Effector memory CD4-positive, alpha-beta T cell (primary cell): ENCODE data around the gene DIP2C.

Source experiments
- DNase-seq, 3 donors: peaks; one replicate each; pipeline ENCODE4 v3.0.0-alpha.2; 2020
- H3K27ac ChIP-seq: 2 replicates; pipeline ENCODE4 v1.7.0; 2013; ENCODE audit warnings: mild to moderate bottlenecking, low read length, moderate library complexity; ENCODE audit not compliant: insufficient read depth, poor library complexity, severe bottlenecking
- H3K27me3 ChIP-seq: replicated peaks from 2 replicates; pipeline ENCODE4 v1.7.0; 2013; ENCODE audit warnings: mild to moderate bottlenecking, low read length; ENCODE audit not compliant: insufficient read depth, control insufficient read depth, poor library complexity, severe bottlenecking
- H3K36me3 ChIP-seq: 2 replicates; pipeline ENCODE4 v1.7.0; 2013; ENCODE audit warnings: mild to moderate bottlenecking, low read length, moderate library complexity; ENCODE audit not compliant: control insufficient read depth, insufficient read depth
- H3K4me1 ChIP-seq: 2 replicates; pipeline ENCODE4 v1.7.0; 2013; ENCODE audit warnings: low read length, mild to moderate bottlenecking; ENCODE audit not compliant: control insufficient read depth, insufficient read depth, poor library complexity, severe bottlenecking
- H3K4me3 ChIP-seq: 2 replicates; pipeline ENCODE4 v1.7.0; 2013; ENCODE audit warnings: low read length, low read depth, mild to moderate bottlenecking; ENCODE audit not compliant: insufficient read depth, poor library complexity, severe bottlenecking
- H3K9me3 ChIP-seq: 2 replicates; pipeline ENCODE4 v1.7.0; 2013; ENCODE audit warnings: mild to moderate bottlenecking, low read length, moderate library complexity; ENCODE audit not compliant: control insufficient read depth

The DIP2C gene

DNA sequence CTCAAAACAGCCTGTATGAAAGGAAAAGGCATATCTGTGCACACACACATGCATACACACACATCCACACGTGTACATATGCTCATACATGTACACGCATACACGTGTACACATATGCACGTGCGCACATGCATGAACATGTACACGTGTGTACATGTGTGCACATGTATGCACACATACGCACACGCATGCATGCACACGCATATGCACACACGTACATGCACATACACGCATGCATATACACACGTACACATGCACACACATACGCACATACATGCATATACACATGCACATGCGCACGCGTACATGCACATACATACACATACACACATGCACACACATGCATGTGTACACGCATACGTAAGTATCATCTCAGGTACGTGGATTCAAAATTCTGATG, 19.4 kb downstream of the DIP2C start:
- no peak for DNase-seq

DNA sequence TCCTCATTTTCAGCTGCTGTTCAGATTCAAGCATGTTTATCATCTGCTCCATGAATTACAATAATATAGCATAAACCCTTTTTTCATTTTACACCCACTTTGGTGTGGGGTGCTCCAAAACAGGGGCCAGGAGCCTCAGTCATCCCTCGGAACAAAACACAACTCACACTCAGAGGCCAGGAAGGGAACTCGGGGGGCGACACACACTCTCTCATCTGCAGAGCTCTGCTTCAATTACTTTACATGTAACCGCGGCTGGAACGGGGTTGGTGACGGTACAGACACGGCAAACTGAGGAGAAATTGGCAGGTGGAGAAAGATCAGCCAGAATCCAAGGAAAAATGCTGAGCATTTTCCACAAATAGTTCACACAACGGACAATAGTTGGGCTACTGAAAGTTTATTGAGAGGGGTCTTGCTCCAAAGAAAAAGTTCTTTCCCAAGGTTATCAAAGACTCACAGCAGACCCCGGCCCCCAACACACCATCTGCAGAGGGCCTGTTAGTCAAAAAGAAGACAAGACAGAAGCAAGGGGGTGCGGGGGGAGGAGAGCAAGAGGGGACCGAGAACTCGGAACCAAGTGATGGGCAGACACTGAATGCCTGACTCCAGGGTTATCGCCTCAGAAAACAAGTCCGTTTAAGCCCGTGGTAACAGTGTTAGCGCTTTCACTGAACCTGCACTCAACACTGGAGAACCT, 20.5 kb downstream of the DIP2C start:
- Histone ChIP-seq H3K4me3 (no peak overlapping the region), H3K27ac (no peak overlapping the region), H3K4me1 (no peaks in the 10 kb centered on the region), H3K9me3 (no peaks in the 10 kb centered on the region), H3K36me3 (no peaks in the 10 kb centered on the region), H3K27me3 (no peaks in the 10 kb centered on the region)
- no peak for DNase-seq

More for the DNA sequence above, 19.4 kb downstream of the DIP2C start:
- Histone ChIP-seq H3K27me3 (no peaks in the 10 kb centered on the region), H3K27ac (no peak overlapping the region), H3K36me3 (no peaks in the 10 kb centered on the region), H3K9me3 (no peaks in the 10 kb centered on the region), H3K4me1 (no peaks in the 10 kb centered on the region), H3K4me3 (no peak overlapping the region)

DNA sequence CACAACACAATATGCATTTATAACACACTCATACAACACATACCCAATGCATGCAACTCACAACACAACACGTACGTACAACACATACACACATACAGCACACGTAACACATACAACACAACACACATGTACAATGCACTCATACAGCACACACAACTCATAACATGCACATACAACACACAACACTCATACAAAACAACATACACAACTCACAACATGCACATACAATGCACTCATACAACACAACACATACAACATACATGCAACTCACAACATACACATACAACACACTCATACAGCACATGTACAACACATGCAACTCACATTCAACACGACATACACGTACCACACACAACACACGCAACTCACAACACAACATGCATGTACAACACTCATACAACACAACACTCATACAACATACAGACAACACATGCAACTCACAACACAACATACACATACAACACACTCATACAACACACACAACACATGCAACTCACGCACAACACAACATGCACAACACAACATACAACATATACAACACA, 21.8 kb downstream of the DIP2C start:
- H3K4me3 ChIP-seq = no peak overlapping the region
- H3K27me3 ChIP-seq = no peaks in the 10 kb centered on the region
- DNase-seq = no peak
- no peak overlapping the region for H3K27ac ChIP-seq
- H3K4me1 ChIP-seq = no peaks in the 10 kb centered on the region
- no peaks in the 10 kb centered on the region for H3K9me3 ChIP-seq
- no peaks in the 10 kb centered on the region for H3K36me3 ChIP-seq

DNA sequence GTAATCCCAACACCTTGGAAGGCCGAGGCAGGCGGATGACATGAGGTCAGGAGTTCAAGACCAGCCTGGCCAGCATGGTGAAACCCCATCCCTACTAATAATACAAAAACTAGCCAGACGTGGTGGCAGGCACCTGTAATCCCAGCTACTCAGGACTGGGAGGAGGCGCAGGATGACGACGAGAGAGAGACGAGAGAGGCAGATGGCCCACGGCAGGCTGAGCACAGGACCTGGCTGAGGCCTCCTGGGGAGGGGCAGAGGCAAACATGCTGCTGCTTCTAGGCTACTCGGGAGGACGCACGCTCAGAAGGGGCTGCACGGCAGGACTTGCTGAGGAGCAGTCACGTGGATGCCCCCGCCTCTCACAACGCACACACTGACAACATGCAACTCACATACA, 22.4 kb downstream of the DIP2C start:
- no peaks in the 10 kb centered on the region for H3K9me3 ChIP-seq
- no peaks in the 10 kb centered on the region for H3K27me3 ChIP-seq

DNA sequence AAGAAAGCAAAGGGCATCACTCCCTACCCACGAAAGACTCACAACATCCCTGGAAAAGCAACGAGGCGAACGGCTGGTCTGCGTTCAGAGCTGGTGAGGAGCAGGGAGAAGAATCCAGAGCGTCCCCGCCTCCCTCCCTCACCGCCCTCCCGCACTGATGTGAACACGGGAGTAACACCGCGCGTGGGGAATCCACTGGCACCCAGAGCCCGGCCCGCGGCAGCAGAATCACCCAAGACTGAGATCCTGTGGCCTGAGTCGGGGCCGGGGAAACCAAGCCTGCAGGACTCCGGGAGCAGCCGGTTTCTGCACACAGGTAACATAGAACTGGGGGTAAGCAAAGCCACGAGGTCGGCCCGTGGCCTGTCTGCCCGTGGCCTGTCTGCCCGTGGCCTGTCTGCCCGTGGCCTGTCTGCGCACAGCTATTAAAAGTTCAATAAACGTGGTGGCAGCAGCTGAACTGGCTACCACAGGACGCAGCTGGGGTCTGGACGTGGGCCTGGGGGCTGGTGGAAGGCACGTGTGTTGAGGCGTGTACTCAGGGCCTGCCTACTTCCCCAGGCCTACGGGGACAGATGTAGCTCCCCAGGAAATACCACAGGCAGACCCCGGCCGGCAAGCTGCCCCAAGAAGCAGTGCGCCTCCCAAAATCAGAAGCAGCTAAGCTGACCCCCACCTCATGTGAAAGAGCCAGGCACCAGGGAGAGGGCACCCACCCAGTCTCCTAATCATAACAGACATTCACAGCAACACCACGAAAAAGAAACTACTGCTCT, 23.0 kb downstream of the DIP2C start:
- no peak overlapping the region for H3K27ac ChIP-seq
- no peak overlapping the region for H3K4me3 ChIP-seq

More for the DNA sequence above, 22.4 kb downstream of the DIP2C start:
- Histone ChIP-seq H3K4me1 (no peaks in the 10 kb centered on the region), H3K27ac (no peak overlapping the region), H3K36me3 (no peaks in the 10 kb centered on the region), H3K4me3 (no peak overlapping the region)
- DNase-seq = no peak

DNA sequence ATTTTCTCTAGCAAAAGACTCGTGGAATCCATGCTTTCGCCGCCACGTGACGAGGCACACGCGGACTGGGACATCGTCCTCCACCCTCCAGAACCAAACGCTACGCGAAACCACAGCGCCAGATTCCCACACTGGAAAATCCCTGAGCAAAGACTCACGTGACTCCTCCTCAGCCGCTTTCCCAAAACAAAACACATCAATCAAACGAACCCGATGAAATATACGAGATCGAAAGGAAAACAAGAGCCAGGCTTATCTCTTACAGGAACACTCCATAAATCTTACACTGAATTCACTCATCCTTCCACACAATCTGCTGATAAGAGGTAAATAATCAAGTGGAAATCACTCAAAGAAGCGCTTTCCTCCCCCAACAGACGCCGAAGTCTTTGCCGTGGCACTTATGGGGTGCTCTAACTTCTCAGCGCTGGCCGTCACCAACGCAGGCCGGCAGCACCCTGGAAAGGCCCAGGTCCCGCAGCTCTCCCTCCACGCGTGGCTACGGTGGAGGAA, 23.8 kb downstream of the DIP2C start:
- H3K4me1 ChIP-seq = no peaks in the 10 kb centered on the region

More for the DNA sequence above, 23.0 kb downstream of the DIP2C start:
- no peak for DNase-seq
- Histone ChIP-seq H3K4me1 (no peaks in the 10 kb centered on the region), H3K9me3 (no peaks in the 10 kb centered on the region), H3K36me3 (no peaks in the 10 kb centered on the region), H3K27me3 (no peaks in the 10 kb centered on the region)

DNA sequence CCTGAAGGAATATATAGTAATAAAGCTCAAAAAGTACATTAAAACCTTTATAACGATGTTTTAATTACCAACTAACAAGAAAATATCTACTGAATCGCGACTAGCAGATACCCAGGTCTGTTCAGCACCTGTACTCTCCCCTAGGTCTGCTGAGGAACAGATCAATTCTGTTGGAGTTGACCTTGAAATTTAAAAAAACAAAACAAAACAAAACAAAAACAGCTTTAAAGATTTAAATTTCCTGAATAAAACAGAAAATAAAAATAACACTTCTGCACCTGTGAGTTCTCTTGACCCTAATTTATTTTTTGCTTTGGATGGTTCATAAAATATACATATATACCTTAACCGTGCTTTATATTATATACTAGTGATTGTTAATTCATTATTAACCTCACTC, 24.6 kb downstream of the DIP2C start:
- no peak for DNase-seq
- Histone ChIP-seq H3K27ac (no peak overlapping the region), H3K36me3 (no peaks in the 10 kb centered on the region), H3K4me1 (no peaks in the 10 kb centered on the region), H3K4me3 (no peak overlapping the region), H3K27me3 (no peaks in the 10 kb centered on the region), H3K9me3 (no peaks in the 10 kb centered on the region)

More for the DNA sequence above, 23.8 kb downstream of the DIP2C start:
- no peaks in the 10 kb centered on the region for H3K27me3 ChIP-seq
- no peak overlapping the region for H3K27ac ChIP-seq
- no peaks in the 10 kb centered on the region for H3K36me3 ChIP-seq
- no peaks in the 10 kb centered on the region for H3K9me3 ChIP-seq
- no peak for DNase-seq
- no peak overlapping the region for H3K4me3 ChIP-seq

DNA sequence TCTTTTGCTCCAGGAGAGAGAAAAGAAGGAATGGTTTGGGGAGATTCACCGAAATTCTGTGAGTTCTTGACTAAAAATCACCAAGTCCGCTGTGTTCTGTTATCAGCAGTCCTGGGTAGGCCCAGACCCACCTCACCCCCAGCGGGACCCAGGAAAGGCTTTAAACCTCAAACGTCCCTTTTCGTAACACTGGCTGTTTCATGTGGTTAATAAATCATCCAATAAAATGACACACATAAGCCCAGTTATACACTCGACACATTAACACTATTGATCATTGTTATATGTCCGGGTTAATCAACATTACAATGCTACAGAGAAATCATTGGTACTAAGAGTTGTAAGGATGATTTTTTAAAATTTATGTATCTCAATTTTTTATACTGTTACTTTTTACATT, 25.2 kb downstream of the DIP2C start:
- DNase-seq = no peak
- no peaks in the 10 kb centered on the region for H3K9me3 ChIP-seq
- H3K4me3 ChIP-seq = no peak overlapping the region
- no peaks in the 10 kb centered on the region for H3K27me3 ChIP-seq
- no peaks in the 10 kb centered on the region for H3K36me3 ChIP-seq
- no peak overlapping the region for H3K27ac ChIP-seq
- H3K4me1 ChIP-seq = no peaks in the 10 kb centered on the region

DNA sequence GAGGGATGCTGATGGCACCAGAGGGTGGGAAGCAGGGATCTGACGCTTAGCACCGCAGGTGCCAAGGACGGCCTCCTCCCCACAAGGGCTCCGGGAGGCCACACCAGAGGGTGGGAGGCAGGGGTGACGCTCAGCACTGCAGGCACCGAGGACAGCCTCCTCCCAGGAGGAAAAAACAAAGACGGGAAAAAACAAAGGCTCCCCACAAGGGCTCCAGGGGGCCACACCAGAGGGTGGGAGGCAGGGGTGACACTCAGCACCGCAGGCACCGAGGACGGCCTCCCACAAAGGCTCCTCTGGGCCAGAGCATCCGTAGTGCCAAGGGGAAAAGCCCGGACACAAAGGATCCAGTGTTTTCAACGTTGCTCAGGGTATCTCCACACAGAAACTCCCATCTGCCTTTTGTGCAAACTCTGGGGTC, 25.6 kb downstream of the DIP2C start:
- Histone ChIP-seq H3K4me1 (no peaks in the 10 kb centered on the region), H3K9me3 (no peaks in the 10 kb centered on the region), H3K27ac (no peak overlapping the region), H3K36me3 (no peaks in the 10 kb centered on the region), H3K27me3 (no peaks in the 10 kb centered on the region), H3K4me3 (no peak overlapping the region)
- no peak for DNase-seq

DNA sequence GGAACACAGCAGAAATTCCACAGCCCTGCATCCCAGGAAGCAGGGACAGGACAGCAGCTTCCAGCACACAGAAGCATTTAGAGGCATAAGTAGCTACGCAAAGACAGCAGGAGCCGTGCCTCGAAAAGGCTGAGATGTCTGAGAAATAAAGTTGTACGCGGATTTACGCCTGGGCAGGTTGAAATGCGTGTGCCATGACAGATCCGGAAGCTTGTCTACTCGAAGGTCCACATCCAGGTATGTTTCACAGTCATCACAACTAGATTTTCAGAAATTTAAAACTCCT, 26.1 kb downstream of the DIP2C start:
- no peaks in the 10 kb centered on the region for H3K36me3 ChIP-seq
- no peaks in the 10 kb centered on the region for H3K9me3 ChIP-seq
- no peak overlapping the region for H3K27ac ChIP-seq
- no peaks in the 10 kb centered on the region for H3K4me1 ChIP-seq
- H3K27me3 ChIP-seq = no peaks in the 10 kb centered on the region
- no peak for DNase-seq
- H3K4me3 ChIP-seq = no peak overlapping the region
